K562 (cell line): Measurements from ENCODE around the gene PCED1B. TPM values are rescaled to one million over a fixed set of nuclear protein-coding genes. Genes with fewer than 3 reads are reported as not detected.

Experiments used
- ERF ChIP-seq: fragments of 450-650 bp; formaldehyde crosslinking; IDR thresholded peaks from 2 replicates; pipeline ENCODE4 v1.4.0; 2020; ENCODE audit warnings: mild to moderate bottlenecking, mixed read lengths
- HIVEP1 ChIP-seq: fragments of 250-450 bp; sonication (Bioruptor Pico); IDR thresholded peaks from 2 replicates; pipeline ENCODE4 v1.4.0; 2020; ENCODE audit warnings: mild to moderate bottlenecking
- MTA3 ChIP-seq: fragments of 450-650 bp; formaldehyde crosslinking; IDR thresholded peaks from 2 replicates; pipeline ENCODE4 v1.6.1; 2017; ENCODE audit warnings: mild to moderate bottlenecking, borderline replicate concordance
- NFRKB ChIP-seq: fragments of 450-650 bp; IDR thresholded peaks from 2 replicates; pipeline ENCODE4 v1.6.1; 2016; ENCODE audit warnings: low read depth
- SAP30 ChIP-seq: fragments of 200-600 bp; sonication (generic); IDR thresholded peaks from 2 replicates; pipeline ENCODE4 v1.6.1; 2012; ENCODE audit warnings: borderline replicate concordance, low read depth, mild to moderate bottlenecking, moderate library complexity, low read length, control low read depth, inconsistent platforms; ENCODE audit not compliant: insufficient read depth, poor library complexity, severe bottlenecking
- STAT5A ChIP-seq: IDR thresholded peaks from 2 replicates; pipeline ENCODE4 v1.6.1; 2012; ENCODE audit warnings: low read length, inconsistent platforms, borderline replicate concordance
- U2AF2 ChIP-seq: fragments of 200-400 bp; formaldehyde crosslinking; optimal IDR thresholded peaks from 2 replicates; pipeline ENCODE3; 2017; ENCODE audit warnings: low read depth, mild to moderate bottlenecking, low read length
- ZNF175 ChIP-seq: fragments of 200-800 bp; sonication (Bioruptor generic); IDR thresholded peaks from 2 replicates; pipeline ENCODE4 v1.6.1; 2016; ENCODE audit warnings: low read depth, mild to moderate bottlenecking, missing genetic modification characterization, missing compliant biosample characterization
- ZNF274 ChIP-seq: IDR thresholded peaks from 2 replicates; pipeline ENCODE4 v1.6.1; 2011; ENCODE audit warnings: low read depth, mild to moderate bottlenecking, low read length, moderate library complexity, borderline replicate concordance
- polyA plus RNA-seq, 8 experiments: library from polyadenylated mRNA; depleted of rRNA in 4 of 8; stranded (reverse) in 5 of 8; unstranded in 3 of 8; fragments of >200 nt; fragmentation: Nextera tagmentation in 2 of 8; fragmentation: Illumina TruSeq in 1 of 8; extraction: Ambion mirVana in 2 of 8; extraction: Trizol in 1 of 8; gene quantifications; 2 replicates each; pipeline versions ENCODE4 v1.2.1 to v1.2.3, GENCODE V29; 2011 to 2014; ENCODE audit warnings: inconsistent platforms in 1 of 8, missing spikeins in 1 of 8
- total RNA-seq, 7 experiments: library from RNA; depleted of rRNA in 6 of 7; stranded (reverse); fragments of >200 nt in 6 of 7; fragmentation: Illumina TruSeq in 2 of 7; extraction: Trizol in 2 of 7; gene quantifications; 2 replicates each; pipeline versions ENCODE4 v1.2.1 to v1.2.3, GENCODE V29; 2011 to 2021; ENCODE audit warnings: low replicate concordance in 1 of 7
- TF ChIP-seq, protein P1 (sequence below), 2 experiments: IDR thresholded peaks in 1 of 2; conservative IDR thresholded peaks in 1 of 2; 2 replicates each; pipeline ENCODE4 v1.6.1; 2016; ENCODE audit warnings: low read depth in 2 of 2, mild to moderate bottlenecking in 1 of 2, missing compliant biosample characterization in 1 of 2, missing genetic modification characterization in 1 of 2, moderate library complexity in 1 of 2
- TF ChIP-seq, protein P2 (sequence below): sonication (generic); formaldehyde crosslinking; IDR thresholded peaks from 2 replicates; pipeline ENCODE4 v1.8.1; 2023; ENCODE audit warnings: mild to moderate bottlenecking, missing genetic modification reagents

The PCED1B gene
- total and polyA plus RNA-seq, 9 of the 15 experiments (the other 6 are each of a cell fraction or from before 2014, with no cell fraction given), result 1.2 to 9.3 (median 2.5) TPM

DNA sequence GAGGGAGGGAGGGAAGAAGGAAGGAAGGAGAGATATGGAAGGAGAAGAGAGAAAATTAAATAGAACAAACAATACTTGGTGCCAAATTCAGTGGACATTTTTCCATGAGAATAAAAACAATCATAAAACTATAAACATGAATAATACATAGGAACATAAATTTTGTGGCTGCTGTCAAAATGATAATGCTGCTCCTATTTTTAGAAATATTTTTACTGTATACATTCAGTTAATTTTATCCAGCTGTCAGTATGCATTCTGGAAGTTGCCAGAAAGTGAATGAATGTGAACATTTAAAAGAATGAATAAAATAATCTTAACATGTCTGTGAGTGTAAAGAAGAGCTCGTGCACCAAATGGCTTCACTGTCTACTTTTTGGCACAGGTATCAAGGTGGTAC is 13.9 kb upstream of the PCED1B start (continued):
- TF ChIP-seq, protein P1, sequence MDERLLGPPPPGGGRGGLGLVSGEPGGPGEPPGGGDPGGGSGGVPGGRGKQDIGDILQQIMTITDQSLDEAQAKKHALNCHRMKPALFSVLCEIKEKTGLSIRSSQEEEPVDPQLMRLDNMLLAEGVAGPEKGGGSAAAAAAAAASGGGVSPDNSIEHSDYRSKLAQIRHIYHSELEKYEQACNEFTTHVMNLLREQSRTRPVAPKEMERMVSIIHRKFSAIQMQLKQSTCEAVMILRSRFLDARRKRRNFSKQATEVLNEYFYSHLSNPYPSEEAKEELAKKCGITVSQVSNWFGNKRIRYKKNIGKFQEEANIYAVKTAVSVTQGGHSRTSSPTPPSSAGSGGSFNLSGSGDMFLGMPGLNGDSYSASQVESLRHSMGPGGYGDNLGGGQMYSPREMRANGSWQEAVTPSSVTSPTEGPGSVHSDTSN (CRISPR knock-in tag; IDR thresholded peaks at IDR 0.05; ENCODE audit: low read depth), result no peak
- TF ChIP-seq, protein P1 (tag; conservative IDR thresholded peaks at IDR 0.05; ENCODE audit: low read depth), result no peak
- TF ChIP-seq SAP30 (no peak), HIVEP1 (CRISPR knock-in tag) (no peak), ERF (CRISPR knock-in tag) (no peak), MTA3 (no peak), ZNF175 (CRISPR knock-in tag) (no peak), ZNF274 (no peak), NFRKB (no peak), U2AF2 (no peak), STAT5A (no peak)
- TF ChIP-seq, protein P2, sequence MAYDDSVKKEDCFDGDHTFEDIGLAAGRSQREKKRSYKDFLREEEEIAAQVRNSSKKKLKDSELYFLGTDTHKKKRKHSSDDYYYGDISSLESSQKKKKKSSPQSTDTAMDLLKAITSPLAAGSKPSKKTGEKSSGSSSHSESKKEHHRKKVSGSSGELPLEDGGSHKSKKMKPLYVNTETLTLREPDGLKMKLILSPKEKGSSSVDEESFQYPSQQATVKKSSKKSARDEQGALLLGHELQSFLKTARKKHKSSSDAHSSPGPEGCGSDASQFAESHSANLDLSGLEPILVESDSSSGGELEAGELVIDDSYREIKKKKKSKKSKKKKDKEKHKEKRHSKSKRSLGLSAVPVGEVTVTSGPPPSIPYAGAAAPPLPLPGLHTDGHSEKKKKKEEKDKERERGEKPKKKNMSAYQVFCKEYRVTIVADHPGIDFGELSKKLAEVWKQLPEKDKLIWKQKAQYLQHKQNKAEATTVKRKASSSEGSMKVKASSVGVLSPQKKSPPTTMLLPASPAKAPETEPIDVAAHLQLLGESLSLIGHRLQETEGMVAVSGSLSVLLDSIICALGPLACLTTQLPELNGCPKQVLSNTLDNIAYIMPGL (CRISPR knock-in tag), result no peak
